Activated naive CD4-positive, alpha-beta T cell (primary cell): ENCODE measurements around the gene VIL1.

ENCODE experiments used
- DNase-seq, 4 experiments: peaks; one replicate each; lab custom pipeline; 2025; lab: John Stamatoyannopoulos, UW

The VIL1 gene

DNA sequence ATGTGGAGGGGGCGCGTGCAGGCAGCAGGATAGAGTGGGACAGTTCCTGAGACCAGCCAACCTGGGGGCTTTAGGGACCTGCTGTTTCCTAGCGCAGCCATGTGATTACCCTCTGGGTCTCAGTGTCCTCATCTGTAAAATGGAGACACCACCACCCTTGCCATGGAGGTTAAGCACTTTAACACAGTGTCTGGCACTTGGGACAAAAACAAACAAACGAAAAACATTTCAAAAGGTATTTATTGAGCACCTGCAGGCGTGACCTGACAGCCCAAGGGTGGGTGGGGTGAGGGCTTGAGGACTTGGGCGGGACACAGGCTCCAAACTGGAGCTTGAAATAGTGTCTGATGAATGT lies 23.9 kb upstream of the VIL1 start:
- no peak for DNase-seq

DNA sequence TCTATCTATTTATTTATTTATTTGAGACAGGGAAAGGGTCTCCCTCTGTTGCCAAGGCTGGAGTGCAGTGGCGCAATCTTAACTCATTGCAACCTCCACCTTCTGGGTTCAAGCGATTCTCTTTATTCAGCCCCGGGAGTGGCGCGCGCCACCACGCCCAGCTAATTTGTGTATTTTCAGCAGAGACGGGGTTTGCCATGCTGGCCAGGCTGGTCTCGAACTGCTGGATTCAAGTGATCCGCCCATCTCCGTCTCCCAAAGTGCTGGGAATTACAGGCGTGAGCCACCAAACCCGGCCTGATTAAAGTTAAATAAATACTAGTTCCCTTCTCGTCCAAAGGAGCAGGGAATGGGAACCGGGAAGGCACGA lies 23.5 kb upstream of the VIL1 start:
- DNase-seq = no peak

DNA sequence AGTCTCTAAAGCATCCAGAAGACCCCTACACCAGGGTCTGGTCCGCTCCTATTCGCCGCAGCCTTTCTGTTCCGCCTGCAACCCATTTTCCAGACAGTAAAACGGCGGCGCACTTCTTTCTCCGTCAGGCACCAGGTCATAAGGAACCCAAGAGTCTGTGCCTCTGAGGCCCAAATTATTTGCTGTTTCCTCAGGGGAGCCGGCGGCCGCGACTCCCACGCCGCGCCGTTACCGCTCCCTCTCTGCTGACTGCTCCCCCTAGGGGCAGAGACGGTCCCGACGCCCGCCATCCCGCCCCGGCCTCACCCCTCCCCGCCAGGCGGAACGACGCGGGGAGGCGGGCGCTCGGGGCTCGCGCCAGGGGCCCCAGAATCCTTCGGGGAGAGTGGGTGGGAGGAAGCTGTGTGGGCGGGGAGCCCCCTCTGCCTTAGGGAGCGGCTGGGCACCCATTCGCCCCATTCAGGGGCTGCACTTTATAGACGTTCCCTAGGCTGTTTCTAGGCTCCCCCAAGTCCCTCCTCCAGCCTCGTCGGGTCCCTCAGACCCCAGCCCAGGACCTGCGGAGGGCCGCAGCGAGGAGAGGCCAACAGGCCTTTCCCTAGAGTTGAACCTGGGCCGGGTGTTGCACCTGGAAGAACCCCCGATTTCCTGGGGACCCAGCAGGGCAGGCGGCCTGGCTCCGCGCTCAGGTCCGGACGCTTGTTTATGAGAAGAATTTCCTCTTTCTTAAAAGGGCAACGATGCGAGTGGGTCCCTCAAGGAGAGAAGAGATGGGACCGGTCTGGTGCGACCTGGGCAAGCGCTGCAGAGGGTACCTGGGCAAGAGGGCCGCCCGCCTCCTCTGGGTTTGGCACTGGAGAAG lies 22.9 kb upstream of the VIL1 start:
- peak; percentile 78 to 93 (median 83) for DNase-seq

DNA sequence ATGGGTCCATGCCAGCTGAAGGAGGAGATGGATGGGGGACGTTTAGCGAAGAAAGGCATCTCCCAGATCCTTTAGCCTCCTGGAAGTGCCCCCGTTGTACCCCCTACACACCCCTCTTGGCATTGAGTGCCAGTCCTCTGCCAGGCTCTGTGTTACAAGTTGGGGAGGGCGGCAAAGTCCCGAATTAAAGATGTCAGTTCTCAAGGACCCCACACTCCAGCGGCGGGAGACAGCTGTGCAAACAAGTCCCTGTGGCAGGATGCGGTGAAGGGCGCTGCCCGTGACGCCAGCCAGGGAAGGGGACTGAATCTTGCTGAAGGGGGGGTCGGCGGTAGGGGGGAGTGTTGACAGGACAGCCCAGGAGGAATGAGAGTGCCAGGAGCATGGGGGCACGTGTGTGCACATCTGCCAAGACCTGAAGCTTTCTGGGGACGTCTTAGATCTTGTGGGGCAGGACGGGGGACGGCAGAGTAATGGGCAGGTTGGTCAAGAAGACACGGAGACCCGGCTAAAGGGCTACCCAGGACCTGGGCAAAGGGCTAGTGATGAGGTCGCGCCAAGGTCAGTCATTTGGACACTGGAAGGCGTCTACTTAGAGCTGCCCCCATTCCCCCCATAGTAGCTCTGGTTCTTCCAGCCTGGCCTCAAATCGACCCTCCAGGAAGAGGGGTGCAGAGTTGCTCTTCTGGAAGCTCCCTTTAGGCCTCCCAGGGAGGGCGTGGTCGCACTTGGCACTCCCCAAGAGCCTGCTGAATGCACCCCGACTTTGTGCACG lies 22.0 kb upstream of the VIL1 start:
- peak in 2 of 4 experiments; percentile 65 to 67 for DNase-seq

DNA sequence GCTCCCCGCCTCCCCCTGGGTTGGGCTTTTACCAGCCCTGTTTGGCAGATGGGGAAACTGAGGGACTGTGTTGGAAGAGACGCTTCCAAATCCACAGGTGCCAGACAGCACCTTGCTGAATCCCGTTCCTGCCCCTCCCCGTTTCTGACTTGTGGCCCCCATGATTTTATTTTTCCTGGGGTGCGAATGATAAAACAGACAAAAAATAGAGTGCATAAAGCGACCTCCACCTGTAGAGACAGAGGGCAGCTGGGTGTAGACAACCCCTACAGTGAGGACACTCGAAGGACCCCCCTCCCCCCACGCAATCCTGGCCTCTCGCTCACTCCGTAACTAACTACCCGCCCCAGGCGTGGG lies 21.5 kb upstream of the VIL1 start:
- DNase-seq = no peak

DNA sequence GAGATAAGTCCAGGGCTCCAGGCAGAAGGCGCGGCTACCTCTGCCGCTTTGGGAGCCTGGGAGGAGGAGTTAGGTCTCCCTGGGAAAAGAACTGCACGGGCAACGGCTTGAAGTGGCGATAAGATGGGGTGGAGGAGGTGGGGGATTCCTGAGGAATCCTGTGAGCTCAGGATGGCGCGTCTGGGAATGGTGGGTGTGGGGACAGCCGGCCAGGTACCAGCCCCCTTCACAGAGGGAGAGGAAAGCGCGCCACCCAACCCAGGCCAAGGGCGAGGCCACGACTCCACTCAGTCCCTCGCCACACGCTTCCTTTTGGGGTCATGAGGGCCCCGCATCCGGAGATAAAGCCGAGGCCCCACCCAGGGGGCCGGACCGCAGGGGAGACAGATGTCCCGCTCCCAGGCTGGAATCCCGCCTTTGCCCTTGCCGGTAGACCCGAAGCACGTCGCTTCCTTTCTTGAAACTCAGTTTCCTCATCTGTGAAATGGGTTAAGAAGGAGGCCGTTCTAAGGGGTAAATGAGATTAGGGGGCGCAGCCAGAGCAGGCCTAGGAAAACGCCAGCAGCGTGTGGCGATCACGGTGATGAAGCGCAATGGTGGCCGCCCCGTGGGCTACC lies 21.0 kb upstream of the VIL1 start:
- no peak for DNase-seq

DNA sequence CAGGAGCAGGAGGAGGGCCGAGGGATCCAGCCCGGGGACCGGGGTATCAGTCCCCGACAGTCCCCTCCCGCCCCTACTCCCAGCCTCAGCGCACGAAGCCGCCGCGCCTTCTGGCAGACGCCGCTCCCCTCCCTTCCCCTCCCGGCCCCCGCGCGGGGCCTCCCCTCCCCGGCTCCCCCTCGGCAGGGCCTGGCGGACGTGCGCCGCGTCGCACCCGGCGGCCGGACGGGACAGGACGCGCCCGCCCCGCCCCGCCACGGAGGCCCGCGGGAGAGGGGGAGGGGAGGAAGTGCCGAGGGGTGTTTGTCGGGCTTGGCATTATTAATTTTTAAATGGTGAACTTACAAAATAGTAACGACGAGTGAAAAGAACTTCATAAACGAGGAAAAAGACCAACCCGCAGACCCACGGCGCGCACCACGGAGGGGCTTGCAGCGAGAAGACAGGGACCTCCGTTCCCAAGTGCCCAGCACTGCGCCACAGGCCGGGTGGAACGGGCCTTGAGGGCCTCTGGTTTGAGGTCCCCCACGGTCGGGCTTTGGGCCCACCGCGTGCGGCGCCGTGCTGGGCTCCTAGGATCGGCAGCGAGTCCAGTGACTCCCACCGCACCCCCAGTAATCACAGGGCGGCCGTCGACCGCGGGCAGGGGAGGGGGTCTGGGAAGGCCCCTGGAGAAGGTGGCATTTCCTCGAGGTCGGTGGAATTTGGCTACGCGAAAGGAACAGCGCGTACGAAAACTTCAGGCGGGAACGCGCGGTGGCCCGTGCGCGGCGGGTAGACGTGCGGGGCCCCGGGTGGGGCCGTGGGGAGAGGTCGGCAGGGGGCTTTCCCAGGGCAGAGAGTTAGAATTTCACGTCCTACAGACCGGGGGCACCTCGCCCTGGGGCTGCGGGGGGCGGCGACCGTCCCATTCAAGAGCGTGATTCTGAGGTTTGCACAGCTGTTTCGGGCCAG lies 20.2 kb upstream of the VIL1 start:
- DNase-seq = peak in 2 of 4 experiments; percentile 51 to 62

DNA sequence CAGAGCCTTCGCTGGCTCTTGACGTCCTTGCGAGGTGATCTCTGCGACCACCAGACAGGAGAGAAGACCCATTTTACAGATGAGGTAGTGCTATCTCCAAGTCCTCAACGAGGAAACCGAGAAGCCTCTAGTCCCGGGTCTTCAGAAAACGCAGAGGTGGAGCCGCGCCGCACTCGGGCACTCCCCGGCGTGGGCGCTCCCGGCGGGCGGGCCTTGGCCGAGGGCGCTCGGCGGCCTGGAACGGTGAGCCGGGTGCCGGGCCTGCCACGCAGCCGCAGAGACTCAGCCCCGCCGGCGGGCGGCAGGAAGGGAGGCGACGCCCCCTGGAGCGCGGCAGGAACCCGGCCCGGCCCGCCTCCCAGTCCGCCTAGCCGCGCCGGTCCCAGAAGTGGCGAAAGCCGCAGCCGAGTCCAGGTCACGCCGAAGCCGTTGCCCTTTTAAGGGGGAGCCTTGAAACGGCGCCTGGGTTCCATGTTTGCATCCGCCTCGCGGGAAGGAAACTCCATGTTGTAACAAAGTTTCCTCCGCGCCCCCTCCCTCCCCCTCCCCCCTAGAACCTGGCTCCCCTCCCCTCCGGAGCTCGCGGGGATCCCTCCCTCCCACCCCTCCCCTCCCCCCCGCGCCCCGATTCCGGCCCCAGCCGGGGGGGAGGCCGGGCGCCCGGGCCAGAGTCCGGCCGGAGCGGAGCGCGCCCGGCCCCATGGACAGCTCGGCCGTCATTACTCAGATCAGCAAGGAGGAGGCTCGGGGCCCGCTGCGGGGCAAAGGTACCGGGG lies 19.3 kb upstream of the VIL1 start, which contains the start of gene CTDSP1:
CTDSP1 (plus strand) TSS at position 478 of the 776 bp plus-strand sequence; CDS start at position 701, 223 bp downstream.
- DNase-seq = peak; percentile 73 to 83 (median 80)

DNA sequence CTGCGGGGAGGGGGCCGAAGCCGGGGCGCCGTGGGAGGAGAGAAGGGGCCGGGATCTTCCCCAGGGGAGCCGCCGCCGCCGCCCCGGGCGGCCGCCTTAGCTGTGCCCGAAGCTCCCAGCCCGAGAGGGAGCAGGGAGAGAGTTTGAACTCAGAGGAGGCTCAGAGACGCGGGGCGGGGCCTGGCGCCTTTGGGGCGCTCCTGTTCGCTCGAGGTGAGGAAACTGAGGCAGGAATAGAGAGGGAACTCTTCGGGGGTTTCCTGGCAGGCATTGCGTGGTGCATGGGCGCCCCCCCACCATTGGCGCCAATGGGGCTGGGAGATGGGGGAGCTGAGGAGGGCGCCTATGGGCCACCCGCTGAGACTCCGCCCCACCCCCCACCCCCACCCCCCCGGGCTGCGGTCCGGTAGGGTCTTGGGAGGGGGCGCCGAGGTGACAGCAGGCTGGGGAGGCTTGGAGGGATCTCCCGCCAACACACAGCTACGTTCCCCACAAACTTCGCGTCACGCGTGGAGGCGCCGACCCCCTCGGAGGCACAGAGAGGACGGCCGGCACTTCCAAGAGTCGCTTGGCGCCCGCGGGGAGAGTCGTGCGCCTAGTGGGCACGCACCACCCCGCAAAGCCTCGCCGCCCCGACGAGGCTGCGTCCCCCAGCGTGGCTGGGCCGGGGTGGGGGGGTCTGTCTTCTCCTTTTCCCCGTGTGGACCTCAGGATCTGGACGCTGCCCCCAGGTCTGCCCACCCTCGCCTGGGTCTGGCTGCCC lies 18.6 kb upstream of the VIL1 start:
- peak in 1 of 4 experiments; percentile 35 for DNase-seq

DNA sequence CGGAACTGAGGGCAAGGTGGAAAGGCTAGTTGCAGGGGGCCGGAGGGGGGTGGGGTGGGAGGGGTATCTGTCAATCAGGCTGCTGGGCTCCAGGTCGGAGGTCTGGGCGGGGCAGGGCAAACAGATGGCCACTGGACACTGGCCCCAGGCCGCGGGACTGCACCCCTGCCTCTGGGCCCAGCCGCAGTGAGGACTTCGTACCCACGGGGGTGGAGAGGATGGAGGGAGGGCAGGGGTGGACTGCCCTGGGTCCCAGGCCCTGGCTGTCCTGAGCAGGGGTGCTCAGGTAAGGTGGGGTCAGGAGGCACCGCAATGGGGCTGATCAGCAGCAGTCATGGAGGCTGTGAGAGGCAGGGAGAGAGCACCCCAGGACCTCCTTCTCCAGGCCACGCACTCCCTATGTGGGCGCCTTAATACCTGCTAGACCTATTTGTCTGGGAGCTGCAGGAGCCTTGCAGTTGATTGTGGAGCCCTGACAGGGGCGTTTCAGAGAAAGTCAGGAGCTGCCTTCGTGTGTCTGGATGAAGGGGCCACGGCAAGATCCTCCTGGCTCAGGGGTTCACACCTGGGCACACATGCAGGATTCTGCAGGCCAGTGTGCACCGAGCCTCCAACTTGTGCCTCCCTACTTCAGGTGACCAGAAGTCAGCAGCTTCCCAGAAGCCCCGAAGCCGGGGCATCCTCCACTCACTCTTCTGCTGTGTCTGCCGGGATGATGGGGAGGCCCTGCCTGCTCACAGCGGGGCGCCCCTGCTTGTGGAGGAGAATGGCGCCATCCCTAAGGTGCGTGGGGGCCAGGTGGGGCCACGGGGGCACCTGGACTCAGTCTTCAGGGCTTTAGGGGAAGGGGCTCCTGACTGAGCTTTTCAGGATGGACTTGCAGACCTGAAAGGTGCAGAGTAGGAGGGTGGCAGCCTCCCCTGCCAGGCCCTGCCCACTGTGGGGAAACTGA lies 17.7 kb upstream of the VIL1 start:
- DNase-seq = no peak

DNA sequence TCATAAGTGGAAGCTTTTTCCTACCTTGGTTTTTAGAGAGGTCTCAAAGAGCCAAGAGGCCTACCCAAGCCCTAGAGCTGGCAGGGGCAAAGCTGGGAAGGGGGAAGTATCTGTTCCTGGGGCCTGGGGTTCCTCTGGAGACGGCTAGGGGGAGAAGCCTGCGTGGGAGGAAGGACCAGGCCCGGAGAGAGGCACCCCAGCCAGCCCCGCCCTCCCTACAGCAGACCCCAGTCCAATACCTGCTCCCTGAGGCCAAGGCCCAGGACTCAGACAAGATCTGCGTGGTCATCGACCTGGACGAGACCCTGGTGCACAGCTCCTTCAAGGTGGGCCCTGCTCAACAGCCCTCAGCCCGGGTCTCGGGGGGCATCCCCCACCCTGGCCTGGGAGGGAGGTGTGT lies 17.0 kb upstream of the VIL1 start:
- DNase-seq = no peak

DNA sequence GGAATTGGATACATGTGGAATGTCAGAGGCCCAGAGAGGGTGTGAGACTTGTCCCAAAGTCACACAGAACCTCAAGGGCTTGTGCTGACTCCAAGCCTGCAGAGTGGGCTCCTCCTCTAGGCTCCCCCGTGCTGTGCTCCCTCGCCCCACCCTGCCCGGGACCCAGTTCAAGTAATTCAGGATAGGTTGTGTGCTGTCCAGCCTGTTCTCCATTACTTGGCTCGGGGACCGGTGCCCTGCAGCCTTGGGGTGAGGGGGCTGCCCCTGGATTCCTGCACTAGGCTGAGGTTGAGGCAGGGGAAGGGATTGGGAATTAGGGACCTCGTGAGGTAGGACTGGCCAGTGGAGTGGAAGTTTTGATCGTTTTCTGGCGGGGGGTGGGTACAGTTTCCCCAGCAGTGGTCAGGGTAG lies 16.4 kb upstream of the VIL1 start:
- DNase-seq = no peak

DNA sequence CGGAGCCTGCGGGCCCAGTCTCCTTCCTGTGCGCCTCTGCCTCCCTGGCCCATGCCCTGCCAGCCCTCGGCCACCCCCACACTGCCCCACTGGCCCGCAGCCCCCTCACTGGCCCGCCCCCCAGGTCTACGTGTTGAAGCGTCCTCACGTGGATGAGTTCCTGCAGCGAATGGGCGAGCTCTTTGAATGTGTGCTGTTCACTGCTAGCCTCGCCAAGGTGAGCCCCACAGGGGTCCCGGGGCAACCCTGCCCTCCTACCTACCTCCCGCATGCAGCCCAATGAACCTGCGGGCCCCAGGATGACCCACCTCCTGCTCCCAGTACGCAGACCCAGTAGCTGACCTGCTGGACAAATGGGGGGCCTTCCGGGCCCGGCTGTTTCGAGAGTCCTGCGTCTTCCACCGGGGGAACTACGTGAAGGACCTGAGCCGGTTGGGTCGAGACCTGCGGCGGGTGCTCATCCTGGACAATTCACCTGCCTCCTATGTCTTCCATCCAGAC lies 16.0 kb upstream of the VIL1 start:
- DNase-seq = no peak

DNA sequence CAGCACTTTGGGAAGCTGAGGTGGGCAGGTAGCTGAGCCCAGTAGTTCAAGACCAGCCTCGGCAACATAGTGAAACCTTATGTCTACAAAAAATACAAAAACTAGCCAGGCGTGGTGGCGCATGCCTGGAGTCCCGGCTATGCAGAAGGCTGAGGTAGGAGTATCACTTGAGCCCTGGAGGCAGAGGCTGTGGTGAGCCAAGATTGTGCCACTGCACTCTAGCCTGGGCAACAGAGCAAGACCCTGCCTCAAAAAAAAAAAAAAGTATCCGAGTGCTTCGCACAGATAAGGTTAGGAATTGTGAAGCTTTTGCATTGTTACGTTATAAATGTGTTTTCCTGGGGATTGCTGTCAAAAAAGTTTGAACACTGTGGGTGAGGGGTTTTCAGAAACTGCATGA lies 15.1 kb upstream of the VIL1 start:
- DNase-seq = no peak

DNA sequence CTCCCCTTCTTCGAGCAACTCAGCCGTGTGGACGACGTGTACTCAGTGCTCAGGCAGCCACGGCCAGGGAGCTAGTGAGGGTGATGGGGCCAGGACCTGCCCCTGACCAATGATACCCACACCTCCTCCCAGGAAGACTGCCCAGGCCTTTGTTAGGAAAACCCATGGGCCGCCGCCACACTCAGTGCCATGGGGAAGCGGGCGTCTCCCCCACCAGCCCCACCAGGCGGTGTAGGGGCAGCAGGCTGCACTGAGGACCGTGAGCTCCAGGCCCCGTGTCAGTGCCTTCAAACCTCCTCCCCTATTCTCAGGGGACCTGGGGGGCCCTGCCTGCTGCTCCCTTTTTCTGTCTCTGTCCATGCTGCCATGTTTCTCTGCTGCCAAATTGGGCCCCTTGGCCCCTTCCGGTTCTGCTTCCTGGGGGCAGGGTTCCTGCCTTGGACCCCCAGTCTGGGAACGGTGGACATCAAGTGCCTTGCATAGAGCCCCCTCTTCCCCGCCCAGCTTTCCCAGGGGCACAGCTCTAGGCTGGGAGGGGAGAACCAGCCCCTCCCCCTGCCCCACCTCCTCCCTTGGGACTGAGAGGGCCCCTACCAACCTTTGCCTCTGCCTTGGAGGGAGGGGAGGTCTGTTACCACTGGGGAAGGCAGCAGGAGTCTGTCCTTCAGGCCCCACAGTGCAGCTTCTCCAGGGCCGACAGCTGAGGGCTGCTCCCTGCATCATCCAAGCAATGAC lies 14.4 kb upstream of the VIL1 start:
- DNase-seq = no peak

DNA sequence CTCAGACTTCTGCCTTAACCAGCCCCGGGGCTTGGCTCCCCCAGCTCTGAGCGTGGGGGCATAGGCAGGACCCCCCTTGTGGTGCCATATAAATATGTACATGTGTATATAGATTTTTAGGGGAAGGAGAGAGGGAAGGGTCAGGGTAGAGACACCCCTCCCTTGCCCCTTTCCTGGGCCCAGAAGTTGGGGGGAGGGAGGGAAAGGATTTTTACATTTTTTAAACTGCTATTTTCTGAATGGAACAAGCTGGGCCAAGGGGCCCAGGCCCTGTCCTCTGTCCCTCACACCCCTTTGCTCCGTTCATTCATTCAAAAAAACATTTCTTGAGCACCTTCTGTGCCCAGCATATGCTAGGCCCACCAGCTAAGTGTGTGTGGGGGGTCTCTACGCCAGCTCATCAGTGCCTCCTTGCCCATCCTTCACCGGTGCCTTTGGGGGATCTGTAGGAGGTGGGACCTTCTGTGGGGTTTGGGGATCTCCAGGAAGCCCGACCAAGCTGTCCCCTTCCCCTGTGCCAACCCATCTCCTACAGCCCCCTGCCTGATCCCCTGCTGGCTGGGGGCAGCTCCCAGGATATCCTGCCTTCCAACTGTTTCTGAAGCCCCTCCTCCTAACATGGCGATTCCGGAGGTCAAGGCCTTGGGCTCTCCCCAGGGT lies 13.7 kb upstream of the VIL1 start:
- DNase-seq = no peak

DNA sequence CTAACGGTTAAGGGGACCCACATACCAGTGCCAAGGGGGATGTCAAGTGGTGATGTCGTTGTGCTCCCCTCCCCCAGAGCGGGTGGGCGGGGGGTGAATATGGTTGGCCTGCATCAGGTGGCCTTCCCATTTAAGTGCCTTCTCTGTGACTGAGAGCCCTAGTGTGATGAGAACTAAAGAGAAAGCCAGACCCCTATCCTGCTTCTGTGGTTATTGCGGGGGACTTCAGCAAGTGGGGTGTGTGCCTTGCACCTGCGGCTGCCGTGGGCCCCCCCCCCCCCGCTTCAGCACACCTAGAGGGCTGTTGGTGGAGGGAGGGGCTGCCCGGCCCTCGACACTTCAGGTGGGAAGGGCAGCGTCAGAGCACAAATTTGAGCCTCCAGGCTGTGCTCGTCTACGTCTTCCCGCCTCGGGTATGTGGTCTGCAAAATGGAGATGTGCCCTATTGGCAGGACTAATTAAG lies 13.1 kb upstream of the VIL1 start:
- DNase-seq = no peak
